ENCODE measurements around the gene IRAK2.

- no peak for TF ChIP-seq CTCF (IDR thresholded peaks at IDR 0.05; ENCODE audit: borderline replicate concordance, extremely low read depth, low read length, poor library complexity, severe bottlenecking)
- TF ChIP-seq EZH2 (IDR thresholded peaks at IDR 0.05; ENCODE audit: borderline replicate concordance, low read depth, low read length, severe bottlenecking) = no peak
These were observed 45.3 kb upstream of the IRAK2 start for GRCh38 chr3:10119376-10119775.

All from DND-41 (cell line).